NOMO-1 treated with DMSO at 0.1 percent for 48 hours (cell line): ENCODE data around the gene SNRNP40.
A peak's percentile ranks its signal among the peaks of the same experiment; 100 is the strongest.
"Not testable (repeated sequence)": the region's sequence is repeated elsewhere in the genome, so short reads cannot be mapped to it uniquely, and the experiment has no call there.

ENCODE experiments used
- DNase-seq: peaks from one replicate; lab custom pipeline; 2025; ENCODE audit not compliant: unreplicated experiment; lab: John Stamatoyannopoulos, UW

The SNRNP40 gene

DNA sequence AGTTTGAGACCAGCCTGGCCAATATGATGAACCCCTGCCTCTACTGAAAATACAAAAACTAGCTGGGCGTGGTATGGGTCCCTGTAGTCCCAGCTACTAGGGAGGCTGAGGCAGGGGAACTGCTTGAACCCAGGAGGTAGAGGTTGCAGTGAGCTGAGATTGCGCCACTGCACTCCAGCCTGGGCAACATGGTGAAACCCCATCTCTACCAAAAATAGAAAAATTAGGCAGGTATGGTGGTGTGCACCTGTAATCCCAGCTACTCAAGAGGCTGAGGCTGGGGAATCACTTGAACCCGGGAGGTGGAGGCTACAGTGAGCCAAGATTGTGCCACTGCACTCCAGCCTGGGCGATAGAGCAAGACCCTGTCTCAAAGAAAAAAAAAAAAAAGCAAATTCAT is 8.8 kb downstream of the SNRNP40 start:
- not testable (repeated sequence) for DNase-seq

DNA sequence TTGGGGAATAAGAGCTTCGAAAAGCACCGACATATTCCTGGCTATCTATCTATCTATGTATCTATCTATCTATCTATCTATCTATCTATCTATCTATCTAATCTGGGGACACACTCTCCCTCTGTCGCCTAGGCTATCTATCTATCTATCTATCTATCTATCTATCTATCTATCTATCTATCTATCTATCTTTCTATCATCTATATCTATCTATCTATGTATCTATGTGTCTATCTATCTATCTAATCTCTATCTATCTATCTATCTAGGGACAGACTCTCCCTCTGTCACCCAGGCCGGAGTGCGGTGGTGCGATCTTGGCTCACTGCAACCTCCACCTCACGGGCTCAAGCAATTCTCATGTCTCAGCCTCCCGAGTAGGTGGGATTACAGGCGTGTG is 14.2 kb downstream of the SNRNP40 start:
- DNase-seq, result not testable (repeated sequence)

DNA sequence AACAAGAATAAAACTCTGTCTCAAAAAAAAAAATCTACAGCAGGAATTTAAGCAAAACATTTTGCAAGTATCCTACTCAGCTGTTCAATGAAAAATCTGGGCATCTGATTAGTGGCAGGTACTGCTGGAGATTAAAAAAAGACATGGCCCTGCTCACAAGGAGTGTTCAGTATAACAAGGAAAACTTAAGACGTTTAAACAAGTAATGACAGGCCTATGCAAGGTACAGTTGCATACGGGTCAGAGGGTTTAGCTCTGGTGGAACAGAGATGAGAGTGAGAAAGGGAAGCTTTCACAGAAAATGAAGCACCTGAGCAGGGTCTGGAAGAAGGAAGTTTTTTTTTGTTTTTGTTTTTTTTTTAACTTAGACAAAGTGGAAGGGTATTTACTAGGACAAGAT is 23.0 kb downstream of the SNRNP40 start:
- no peak for DNase-seq

DNA sequence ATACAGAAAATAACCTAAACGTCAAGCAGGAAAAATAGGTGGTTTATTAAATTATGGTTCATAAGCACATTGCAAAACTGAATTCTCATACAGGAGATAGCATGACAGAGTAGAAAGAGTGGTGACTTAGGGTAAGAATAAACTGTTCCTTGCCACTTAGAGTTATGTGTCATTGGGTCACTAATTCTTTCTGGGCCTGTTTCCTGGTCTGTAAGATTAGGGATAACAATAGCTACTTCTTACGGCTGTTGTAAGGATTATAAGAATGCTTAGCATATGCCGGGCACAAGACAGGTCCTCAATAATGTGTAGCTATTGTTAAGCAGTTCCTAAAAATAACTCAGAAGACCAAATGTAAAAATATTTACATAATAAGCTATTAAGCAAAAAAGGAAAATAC is 24.2 kb downstream of the SNRNP40 start:
- no peak for DNase-seq

DNA sequence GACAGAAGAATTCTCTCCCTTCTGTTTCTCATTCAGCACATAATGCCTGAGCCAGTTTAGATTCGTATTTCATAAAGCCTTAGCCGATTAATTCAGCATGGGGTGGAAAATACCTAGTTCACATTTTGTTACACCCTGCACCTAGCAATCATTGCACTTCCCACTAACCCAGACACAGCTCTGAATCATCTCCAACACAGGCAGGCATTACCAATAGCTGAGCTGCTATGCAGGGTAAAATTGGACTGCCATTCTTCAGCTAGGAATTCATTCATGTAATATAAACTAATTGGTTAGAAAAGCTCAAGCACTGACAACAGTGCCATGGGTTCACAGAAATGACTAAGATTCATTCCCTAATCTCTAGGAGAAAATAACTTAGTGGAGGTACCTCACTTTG is 30.0 kb downstream of the SNRNP40 start:
- no peak for DNase-seq

DNA sequence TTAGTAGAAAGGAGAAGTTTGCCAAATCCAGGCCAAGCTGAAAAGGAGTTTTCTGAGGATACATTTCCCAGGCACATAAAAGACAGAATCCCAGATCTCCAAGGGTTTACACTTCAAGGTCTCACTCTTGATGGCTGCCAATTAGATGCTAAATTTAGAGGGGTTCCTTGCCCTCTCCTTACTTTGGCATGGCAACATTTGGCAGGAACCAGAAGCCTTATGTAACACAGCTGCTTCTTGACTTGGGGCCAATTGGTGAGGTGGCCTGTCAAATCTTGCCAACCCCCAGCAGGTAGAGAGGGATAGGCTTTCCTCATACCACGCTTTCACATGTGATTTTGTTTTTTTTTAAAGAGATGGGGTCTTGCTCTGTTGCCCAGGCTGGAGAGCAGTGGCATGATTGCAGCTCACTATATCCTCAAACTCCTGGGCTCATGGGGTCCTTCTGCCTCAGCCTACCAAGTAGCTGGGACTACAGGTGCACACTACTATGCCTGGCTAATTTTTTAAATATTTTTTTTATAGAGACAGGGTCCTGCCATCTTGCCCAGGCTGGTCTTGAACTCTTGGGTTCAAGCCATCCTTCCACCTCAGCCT is 31.7 kb downstream of the SNRNP40 start:
- no peak for DNase-seq

DNA sequence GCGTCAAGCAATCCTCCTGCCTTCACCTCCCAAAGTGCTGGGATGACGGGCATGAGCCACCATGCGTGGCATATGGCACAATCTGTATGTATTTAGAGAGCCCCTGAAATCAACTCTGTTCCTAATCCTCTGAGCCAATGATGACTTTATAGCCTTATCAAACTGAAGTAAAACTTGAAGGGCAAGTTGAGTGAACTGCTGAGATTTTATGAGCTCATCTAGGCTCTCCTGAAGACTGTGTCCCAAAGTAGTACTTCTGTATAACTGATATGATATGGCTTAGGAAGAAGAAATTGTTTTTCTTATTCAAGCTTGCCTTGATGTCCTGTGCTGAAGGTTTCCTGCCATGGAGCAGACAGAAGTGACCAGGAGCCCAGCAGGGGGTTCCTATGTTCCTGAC is 33.2 kb downstream of the SNRNP40 start:
- DNase-seq, result no peak

DNA sequence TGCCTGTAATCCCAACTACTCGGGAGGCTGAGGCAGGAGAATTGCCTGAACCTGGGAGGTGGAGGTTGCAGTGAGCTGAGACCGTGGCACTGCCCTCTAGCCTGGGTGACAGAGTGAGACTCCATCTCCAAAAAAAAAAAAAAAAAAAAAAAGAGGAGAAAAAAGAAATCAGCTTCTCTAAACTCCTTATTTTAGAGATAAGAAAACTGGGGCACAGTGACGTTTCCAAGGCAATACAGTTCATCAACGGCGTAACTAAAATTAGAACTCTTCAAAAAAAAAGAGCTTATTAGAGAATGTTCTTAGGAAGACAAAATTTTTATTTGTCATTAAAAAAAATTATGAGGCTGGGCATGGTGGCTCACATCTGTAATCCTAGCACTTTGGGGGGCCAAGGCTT is 34.2 kb downstream of the SNRNP40 start:
- DNase-seq, result not testable (repeated sequence)

DNA sequence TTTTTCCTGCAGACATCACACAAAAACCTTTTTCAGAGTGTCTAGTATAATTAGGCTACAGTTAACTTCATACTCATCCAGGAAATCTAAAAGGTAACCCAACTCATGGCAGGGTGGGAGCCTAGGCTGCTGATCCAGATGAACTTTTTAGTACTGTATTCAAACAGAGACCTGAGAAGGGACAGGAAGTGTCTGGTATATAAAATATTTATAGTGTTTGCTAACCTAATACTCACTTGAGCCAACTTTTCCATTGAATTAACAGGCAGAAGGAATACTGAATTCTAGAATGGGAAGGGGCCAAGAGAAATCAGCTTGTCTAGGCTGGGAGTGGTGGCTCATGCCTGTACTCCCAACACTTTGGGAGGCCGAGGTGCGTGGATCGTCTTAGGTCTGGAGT is 34.7 kb downstream of the SNRNP40 start:
- no peak for DNase-seq

DNA sequence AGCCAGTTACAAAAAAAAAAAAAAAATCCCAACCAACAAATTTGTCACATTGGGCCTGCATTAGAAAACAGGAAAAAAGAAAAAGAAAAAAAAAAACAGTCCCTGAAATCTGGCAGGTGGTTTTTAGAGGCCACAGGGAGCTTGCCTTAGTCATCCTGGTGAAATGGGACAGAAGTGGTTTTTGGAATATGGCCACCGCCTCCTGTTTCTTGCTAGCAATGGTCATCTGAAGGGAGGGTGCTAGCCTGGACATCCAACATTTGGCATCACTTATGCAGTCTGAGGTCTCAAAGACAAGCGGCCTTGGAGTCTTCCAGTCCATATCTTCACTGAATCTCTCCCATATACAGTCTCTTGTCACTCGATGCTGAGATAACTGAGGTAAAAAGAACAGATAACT is 36.8 kb downstream of the SNRNP40 start:
- DNase-seq, result no peak

DNA sequence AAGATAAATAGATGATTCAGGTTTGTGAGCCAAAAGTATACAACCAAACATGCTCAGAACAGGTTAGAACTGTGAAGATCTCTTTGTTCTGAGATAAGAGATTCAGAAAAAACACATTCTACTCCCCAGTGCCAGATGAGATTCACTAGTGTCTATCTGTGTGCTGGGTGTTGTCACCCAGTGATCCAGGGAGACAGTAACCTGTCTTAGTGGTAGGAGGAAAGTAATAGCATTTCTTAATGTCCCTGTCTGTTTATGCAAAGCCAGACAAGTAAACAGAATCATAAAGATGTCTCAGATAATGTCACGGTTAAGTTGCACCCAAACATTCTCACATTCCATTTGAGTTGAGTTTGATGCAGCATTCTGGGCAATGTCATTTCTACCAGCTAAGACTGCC is 38.0 kb downstream of the SNRNP40 start:
- no peak for DNase-seq

DNA sequence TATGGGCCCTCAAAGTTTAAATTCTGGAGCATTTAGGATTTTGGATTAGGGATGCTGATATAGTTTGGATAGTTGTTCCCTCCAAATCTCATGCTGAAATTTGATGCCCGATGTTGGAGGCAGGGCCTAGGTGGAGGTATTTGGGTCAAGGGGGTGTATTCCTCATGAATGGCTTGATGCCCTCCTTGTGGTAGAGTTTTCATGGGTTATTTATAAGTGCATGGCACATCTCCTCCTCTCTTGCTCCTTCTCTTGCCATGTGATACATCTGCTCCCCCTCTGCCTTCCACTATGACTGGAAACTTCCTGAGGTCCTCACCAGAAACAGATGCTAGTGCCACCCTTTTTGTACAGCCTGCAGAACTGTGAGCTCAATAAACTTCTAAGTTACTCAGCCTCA is 39.4 kb downstream of the SNRNP40 start:
- DNase-seq, result no peak

DNA sequence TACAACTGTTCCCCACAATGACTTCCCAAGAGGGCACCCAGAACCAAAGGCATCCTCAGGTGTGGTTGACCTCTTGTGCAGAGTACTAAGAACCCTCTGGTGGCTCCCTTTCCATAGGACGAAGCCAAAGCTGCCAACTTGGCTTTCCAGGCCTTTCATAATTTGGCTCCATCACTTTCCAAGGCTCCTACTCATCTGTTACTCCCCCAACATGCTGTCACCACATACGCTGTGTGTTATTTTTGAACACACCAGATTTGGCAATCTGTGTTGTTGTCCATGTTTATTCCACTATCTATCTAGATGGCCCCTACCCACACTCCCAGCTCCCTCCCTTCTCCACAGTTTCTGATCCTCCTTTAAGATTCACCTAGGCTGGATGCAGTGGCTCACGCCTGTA is 46.7 kb downstream of the SNRNP40 start:
- DNase-seq, result no peak

DNA sequence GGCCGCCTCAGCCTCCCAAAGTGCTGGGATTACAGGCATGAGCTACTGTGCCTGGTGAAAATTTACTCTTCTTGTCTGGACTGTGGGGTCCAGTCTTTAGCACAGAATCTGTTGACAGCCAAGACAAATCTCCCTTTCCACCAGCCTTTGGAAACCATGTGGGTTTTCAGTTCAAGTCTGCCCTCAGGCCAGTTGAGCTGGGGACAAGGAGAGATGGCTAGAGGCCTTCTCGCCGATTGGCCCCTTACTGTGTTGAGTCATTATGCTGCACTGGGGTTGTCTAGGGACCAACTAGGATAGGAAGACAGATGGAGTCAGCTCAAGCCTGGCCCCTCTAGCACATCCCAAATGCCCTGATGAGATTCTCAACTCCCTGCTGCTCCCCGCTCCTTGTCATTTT is 48.3 kb downstream of the SNRNP40 start:
- DNase-seq, result no peak

DNA sequence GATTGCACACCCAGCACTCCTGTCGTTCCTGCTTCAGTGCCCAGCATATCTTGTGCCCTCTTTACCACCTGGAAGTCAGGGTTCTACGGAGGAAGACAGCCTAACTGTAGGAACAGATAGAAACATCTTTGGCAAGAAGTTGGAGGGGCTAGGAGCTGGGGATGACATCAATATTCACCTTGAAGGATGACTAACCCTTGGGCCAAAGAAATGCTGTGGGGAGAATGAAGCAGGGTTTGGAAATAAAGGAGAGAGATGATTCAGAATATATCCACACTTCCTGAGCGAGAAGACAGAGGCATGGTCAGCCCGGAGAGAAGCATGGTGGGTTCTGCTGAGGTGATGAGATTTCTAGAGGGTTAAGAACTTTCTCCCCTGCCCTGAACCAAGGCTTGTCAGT is 52.3 kb downstream of the SNRNP40 start:
- no peak for DNase-seq

DNA sequence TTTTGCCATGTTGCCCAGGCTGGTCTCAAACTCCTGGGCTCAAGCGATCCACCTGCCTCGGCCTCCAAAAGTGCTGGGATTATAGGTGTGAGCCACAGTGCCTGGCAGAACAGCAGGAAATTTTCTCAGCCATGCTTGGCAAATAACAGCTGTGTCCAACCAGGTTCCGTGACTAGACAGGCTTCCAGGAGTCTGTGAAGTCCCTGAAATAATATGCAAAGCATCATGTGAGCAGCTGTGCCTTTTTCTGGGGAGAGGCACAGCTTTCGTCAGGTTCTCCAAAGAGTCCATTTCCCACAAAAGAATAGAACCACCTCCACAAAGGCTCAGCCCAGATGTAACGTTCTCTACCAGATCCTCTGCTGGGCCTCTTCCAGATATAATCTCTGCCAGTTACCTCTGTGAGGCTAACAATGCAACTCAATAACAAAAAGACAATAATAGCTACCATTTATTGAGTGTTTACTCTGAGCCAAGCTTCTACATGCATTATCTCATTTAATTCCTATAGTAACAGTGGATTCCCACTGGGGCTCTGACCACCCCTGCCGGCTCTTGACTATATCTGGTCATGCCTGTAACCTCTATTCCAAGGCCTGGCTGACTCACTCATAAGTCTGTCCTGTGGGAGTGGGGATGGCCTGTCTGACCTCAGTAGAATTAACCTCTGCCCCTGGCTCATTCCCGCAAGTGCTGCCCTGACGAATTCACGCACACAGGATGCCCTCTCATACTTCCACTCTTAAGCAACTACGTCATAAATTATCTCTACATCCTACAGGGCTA is 52.9 kb downstream of the SNRNP40 start:
- DNase-seq, result no peak

DNA sequence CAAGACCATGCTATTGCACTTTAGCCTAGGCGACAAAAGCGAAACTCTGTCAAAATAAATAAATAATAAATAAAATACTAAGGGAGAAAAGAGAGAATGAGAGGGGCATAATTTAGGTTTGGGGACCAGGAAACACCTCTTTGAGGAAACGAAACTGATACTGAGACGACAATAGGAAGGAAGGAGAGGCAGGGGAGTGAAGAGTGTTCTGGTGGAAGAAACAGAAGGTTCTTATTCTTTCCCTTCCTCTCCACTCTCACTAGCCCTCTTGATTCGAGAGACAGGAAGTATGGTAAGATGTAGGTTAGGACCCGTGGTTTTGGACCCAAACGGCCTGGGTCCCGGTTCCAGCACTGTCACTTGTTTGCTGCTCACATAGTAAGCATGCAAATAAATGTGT is 55.3 kb downstream of the SNRNP40 start:
- DNase-seq, result peak; percentile 46

DNA sequence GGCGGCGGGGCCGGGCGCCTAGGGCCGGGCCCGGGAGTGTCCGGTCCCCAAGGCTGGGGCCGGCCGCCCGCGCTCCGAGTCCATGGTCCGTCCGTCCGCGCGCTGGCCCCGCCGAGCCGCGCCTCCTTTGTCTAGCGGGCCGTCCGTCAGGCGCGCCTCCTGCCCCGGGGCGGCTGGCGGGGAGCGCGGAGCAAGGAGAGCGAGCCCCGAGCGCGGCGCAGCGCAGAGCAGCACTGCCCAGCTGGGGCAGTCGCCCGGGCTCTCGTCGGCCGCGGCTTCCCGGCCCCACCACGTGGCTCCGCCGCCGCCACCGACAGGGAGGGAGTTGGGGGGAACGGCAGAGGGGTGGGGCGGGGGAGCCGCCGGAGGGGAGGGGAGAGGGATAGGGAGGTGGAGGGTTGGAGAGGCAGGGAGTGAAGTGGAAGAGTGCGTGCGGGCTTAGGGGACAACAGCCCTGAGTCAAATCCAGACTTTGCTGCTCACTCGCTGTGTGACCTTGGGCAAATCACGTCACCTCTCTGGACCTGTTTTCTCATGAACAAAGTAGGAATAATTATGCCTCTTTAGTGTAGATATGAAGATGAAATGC is 56.8 kb downstream of the SNRNP40 start, which contains the start of gene NKAIN1:
TSS of gene NKAIN1 (minus strand) at position 235 of the 589 bp plus-strand sequence. CDS start 340 bp downstream, outside the sequence.
- DNase-seq, result no peak

DNA sequence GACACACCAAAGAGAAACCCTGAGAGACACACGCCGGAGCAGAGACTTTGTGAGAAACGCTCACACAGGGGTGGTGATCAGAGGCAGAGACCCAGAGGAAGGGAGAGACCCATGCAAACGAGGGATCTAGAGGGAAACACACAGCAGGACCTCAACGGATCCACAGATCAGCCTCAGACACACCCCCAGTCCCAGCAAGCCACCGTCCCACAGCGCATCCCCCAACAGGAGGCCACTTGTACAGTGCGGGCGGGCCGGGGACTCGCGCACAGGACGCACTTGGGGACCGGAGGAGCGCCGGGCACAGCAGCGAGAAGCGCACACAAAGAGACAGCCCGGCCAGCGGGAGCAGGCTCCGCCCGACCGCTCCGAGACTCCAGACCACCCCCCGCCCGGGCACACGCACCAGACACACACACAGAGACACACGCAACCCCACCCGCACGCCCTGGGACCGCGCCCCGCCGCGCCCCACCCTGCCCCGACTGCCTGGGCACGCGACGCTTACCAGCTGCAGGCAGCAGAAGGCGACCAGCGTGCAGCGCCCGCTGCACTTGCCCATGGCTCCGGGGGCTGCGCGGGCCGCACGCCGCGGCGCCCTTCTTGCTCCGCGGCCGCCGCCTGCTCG is 57.5 kb downstream of the SNRNP40 start:
- no peak for DNase-seq

DNA sequence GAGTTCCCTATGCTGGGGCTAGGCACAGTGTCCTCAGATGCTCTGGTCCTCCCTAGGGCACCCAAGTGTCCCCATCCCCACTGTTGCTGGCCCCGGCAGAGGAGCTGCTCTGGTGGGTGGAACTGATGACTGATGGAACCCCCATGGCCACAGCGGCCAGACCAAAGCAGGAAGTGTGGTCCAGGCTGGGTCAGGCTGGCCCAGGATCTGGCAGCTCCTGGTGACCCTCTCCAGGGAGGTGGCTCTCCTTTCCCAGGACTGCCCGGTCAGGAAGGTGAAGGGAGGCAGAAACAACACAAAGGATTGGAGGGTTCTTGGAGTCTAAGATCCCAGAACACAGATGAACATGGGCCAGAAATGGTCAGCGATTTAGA is 58.0 kb downstream of the SNRNP40 start:
- no peak for DNase-seq

DNA sequence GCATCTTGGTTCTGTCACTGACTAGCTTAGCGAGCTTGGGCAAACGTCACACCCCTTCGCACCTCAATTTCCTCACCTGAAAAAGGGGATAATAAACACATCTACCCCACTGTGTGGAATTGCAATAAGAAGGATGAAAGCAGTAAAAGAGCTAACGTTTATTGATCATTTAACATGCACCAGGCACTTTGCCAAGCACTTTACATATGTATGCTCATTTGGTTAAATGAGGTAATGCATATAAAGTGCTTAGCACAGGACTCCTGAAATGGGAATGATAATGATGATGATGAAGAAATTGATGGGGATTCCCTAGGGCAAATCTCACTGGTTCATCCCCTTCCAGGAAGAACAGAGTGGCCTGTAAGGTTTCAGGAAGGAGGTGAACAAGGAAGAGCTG is 61.7 kb downstream of the SNRNP40 start:
- no peak for DNase-seq

DNA sequence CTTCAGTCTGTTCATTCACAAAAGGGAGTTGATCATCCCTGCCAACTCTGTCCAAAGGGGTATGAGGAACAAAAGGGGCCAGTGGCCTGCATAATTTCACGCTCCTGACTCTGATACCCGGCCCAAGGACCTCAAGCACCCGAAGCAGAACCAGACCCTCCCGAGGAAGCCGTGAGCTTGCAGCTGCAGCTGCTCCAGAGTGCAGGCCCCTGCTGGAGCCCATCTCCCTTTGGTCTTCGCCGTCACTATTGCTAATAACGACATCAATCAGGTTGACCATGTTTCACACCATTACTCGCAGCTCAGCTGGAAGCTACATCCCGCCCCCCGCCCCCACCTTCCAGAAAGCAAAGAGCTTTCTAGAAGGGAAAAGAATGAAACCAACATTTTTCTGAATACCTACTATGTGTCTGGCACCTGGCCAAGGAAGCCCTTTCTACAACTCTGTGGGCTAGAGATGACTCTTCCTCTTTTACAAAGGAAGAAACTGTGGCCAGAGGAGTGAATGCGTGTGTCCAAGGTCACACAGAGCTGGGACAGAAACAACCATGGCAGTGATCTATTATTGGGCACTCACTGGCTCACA is 62.4 kb downstream of the SNRNP40 start:
- DNase-seq, result no peak
